DOHH2 (cell line): Measurements from ENCODE around the gene R3HDM4.

Source experiments
- H3F3A ChIP-seq: fragments of 200-600 bp; sonication (generic), shearing (Covaris generic); 2 replicates; pipeline ENCODE4 v1.6.0; 2016; ENCODE audit warnings: antibody characterized with exemption, mild to moderate bottlenecking; ENCODE audit not compliant: control insufficient read depth, insufficient read depth
- H3K27ac ChIP-seq: fragments of 200-600 bp; sonication (generic); 2 replicates; pipeline ENCODE4 v1.5.1; 2014; ENCODE audit warnings: low read depth, mild to moderate bottlenecking, low read length, moderate library complexity
- H3K27me3 ChIP-seq: fragments of 200-600 bp; sonication (generic); 2 replicates; pipeline ENCODE4 v1.6.1; 2014; ENCODE audit warnings: mild to moderate bottlenecking, low read length, mixed read lengths; ENCODE audit not compliant: control insufficient read depth
- H3K36me3 ChIP-seq: fragments of 200-600 bp; sonication (generic); 2 replicates; pipeline ENCODE4 v1.6.1; 2014; ENCODE audit warnings: mild to moderate bottlenecking, low read length, moderate library complexity, mixed read lengths; ENCODE audit not compliant: control insufficient read depth
- H3K4me1 ChIP-seq: fragments of 200-600 bp; sonication (generic); 2 replicates; pipeline ENCODE4 v1.6.1; 2014; ENCODE audit warnings: mild to moderate bottlenecking, low read length, mixed read lengths; ENCODE audit not compliant: control insufficient read depth
- H3K4me2 ChIP-seq: fragments of 200-600 bp; sonication (generic); 2 replicates; pipeline ENCODE4 v1.6.0; 2014; ENCODE audit warnings: mild to moderate bottlenecking, low read length, moderate library complexity
- H3K4me3 ChIP-seq: fragments of 200-600 bp; sonication (generic); 2 replicates; pipeline ENCODE4 v1.5.1; 2014; ENCODE audit warnings: mild to moderate bottlenecking, low read length, mixed read lengths
- H3K79me2 ChIP-seq: fragments of 200-600 bp; sonication (generic); 2 replicates; pipeline ENCODE4 v1.6.1; 2014; ENCODE audit warnings: mild to moderate bottlenecking, low read length, mixed read lengths; ENCODE audit not compliant: control insufficient read depth
- H3K9me2 ChIP-seq: fragments of 200-600 bp; sonication (generic); replicated peaks from 2 replicates; pipeline ENCODE4 v1.6.1; 2014; ENCODE audit warnings: mild to moderate bottlenecking, low read length, mixed read lengths; ENCODE audit not compliant: control insufficient read depth
- H3K9me3 ChIP-seq: fragments of 200-600 bp; sonication (generic); 2 replicates; pipeline ENCODE4 v1.6.1; 2014; ENCODE audit warnings: antibody characterized with exemption, low read length, mixed read lengths; ENCODE audit not compliant: control insufficient read depth, insufficient read depth
- H4K20me1 ChIP-seq: fragments of 200-600 bp; sonication (generic); 2 replicates; pipeline ENCODE4 v1.6.0; 2014; ENCODE audit warnings: low read depth, mild to moderate bottlenecking, antibody characterized with exemption, low read length, moderate library complexity; ENCODE audit not compliant: control insufficient read depth, insufficient read depth
- CTCF ChIP-seq: fragments of 200-600 bp; sonication (generic); IDR thresholded peaks from one replicate; pipeline ENCODE4 v1.5.1; 2014; ENCODE audit warnings: antibody characterized with exemption, mild to moderate bottlenecking, low read depth, low read length; ENCODE audit not compliant: poor library complexity, severe bottlenecking
- EZH2phosphoT487 ChIP-seq: fragments of 200-600 bp; sonication (generic); IDR thresholded peaks from 2 replicates; pipeline ENCODE4 v1.6.1; 2017; ENCODE audit warnings: borderline replicate concordance, mild to moderate bottlenecking, antibody characterized with exemption, low read length, moderate library complexity, mixed read lengths

The R3HDM4 gene

GRCh38 chr19:933553-933882, 20.5 kb upstream of the R3HDM4 start:
- Histone ChIP-seq H3K27ac (no peak overlapping the region), H3F3A (no peaks in the 10 kb centered on the region; the same call in 1 of the 2 replicates), H3K36me3 (no peaks in the 10 kb centered on the region), H4K20me1 (peaks cover 7% of the 10 kb centered on the region; the same call in 1 of the 2 replicates), H3K9me3 (no peaks in the 10 kb centered on the region), H3K27me3 (peaks cover 16% of the 10 kb centered on the region), H3K79me2 (no peaks in the 10 kb centered on the region), H3K4me2 (no peak overlapping the region), H3K4me3 (no peak overlapping the region), H3K9me2 (no peaks in the 10 kb centered on the region), H3K4me1 (no peaks in the 10 kb centered on the region)
- TF ChIP-seq EZH2phosphoT487 (no peak), CTCF (no peak)

GRCh38 chr19:932648-933552, 19.9 kb upstream of the R3HDM4 start:
- Histone ChIP-seq H3K79me2 (no peaks in the 10 kb centered on the region), H3K9me2 (no peaks in the 10 kb centered on the region), H4K20me1 (peaks cover 11% of the 10 kb centered on the region; the same call in 1 of the 2 replicates), H3K9me3 (no peaks in the 10 kb centered on the region), H3K27me3 (peaks cover 18% of the 10 kb centered on the region), H3K36me3 (no peaks in the 10 kb centered on the region), H3K4me3 (no peak overlapping the region), H3K4me2 (no peak overlapping the region), H3F3A (no peaks in the 10 kb centered on the region; the same call in 1 of the 2 replicates), H3K27ac (no peak overlapping the region), H3K4me1 (no peaks in the 10 kb centered on the region)
- TF ChIP-seq EZH2phosphoT487 (no peak), CTCF (no peak)

- no peaks in the 10 kb centered on the region; the same call in 1 of the 2 replicates for H3F3A ChIP-seq
- H3K4me2 ChIP-seq, result no peak overlapping the region
- H4K20me1 ChIP-seq, result peaks cover 11% of the 10 kb centered on the region; the same call in 1 of the 2 replicates
- no peak overlapping the region for H3K4me3 ChIP-seq
- H3K27me3 ChIP-seq, result peaks cover 20% of the 10 kb centered on the region
- H3K27ac ChIP-seq, result no peak overlapping the region
- H3K9me2 ChIP-seq, result no peaks in the 10 kb centered on the region
- H3K9me3 ChIP-seq, result no peaks in the 10 kb centered on the region
- no peaks in the 10 kb centered on the region for H3K79me2 ChIP-seq
- peaks cover 4% of the 10 kb centered on the region for H3K4me1 ChIP-seq
- no peaks in the 10 kb centered on the region for H3K36me3 ChIP-seq
- TF ChIP-seq CTCF (no peak), EZH2phosphoT487 (no peak)
These were observed 19.0 kb upstream of the R3HDM4 start for GRCh38 chr19:931860-932647.
